ENCODE results near the gene CISH. TPM values are rescaled to one million over a fixed set of nuclear protein-coding genes. Genes with fewer than 3 reads are reported as not detected.

The CISH gene
- total RNA-seq, 1 experiment from 2014 or later, result 0.26 TPM

DNA sequence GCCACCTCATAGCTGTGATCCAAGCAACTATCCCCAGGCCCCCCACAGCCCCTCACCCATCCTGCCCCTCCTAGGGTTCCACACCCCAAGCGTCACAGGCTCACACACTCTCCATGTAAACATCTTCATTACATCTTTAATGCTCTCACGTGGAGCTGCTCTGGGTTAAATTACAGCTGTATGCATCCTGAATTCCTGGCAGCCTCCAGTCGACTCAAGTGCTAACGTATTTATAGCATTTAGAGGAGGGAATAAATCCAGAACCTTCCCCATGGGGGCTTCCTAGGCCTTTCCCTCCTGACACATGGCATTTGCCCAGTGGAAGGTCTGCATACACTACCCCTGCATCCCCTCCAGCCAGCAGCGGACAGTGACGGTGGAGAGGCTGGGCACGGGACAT lies 53.7 kb downstream of the CISH start:
- peaks cover 2% of the 10 kb centered on the region for H3K4me1 Mint-ChIP-seq (ENCODE audit: insufficient read depth, unreplicated experiment)
- intact Hi-C loops (cut with micrococcal nuclease), result no loop called here
- H3K4me3 Mint-ChIP-seq (ENCODE audit: unreplicated experiment), result no peak overlapping the region
- H3K36me3 Mint-ChIP-seq (ENCODE audit: insufficient read depth, unreplicated experiment), result no peaks in the 10 kb centered on the region
- ChIA-PET CTCF (interaction anchor here (0.5 to 1.2 kb wide), 4 partner anchors 9 to 211 kb away, joined by 3 to 4 read pairs (median 3); no protein-coding TSS in a partner anchor), POLR2A (no interaction called here)
- H3K9me3 Mint-ChIP-seq (ENCODE audit: unreplicated experiment), result no peaks in the 10 kb centered on the region
- TF ChIP-seq, protein P1, sequence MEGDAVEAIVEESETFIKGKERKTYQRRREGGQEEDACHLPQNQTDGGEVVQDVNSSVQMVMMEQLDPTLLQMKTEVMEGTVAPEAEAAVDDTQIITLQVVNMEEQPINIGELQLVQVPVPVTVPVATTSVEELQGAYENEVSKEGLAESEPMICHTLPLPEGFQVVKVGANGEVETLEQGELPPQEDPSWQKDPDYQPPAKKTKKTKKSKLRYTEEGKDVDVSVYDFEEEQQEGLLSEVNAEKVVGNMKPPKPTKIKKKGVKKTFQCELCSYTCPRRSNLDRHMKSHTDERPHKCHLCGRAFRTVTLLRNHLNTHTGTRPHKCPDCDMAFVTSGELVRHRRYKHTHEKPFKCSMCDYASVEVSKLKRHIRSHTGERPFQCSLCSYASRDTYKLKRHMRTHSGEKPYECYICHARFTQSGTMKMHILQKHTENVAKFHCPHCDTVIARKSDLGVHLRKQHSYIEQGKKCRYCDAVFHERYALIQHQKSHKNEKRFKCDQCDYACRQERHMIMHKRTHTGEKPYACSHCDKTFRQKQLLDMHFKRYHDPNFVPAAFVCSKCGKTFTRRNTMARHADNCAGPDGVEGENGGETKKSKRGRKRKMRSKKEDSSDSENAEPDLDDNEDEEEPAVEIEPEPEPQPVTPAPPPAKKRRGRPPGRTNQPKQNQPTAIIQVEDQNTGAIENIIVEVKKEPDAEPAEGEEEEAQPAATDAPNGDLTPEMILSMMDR (IDR thresholded peaks at IDR 0.05; ENCODE audit: unreplicated experiment), result no peak
- no peak overlapping the region for H3K27ac Mint-ChIP-seq (ENCODE audit: low read depth, unreplicated experiment)
- no peak for DNase-seq (ENCODE audit: unreplicated experiment)
- BruUV-seq (replicated peaks), result no TSS peak
- H3K27me3 Mint-ChIP-seq (ENCODE audit: insufficient read depth, unreplicated experiment), result peaks cover 11% of the 10 kb centered on the region

DNA sequence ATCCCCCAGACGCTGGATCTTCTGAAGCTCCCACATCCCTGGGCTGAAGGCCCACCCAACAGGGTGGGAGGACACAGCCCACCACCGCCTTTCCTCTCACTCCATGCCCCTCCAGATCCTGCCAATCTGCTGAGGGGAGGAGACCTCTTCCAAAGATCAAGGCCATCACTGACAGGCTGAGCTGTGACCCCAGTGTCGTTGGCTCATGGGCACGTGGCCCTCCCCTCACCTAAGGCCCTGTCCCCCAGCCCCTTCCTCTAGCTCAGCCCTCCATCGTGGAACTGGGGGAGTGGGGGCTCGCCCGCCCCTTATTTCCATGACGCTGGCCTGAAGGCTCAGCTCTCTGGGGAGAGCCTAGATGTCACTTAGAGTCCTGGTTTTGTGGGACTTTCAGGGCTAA lies 54.5 kb downstream of the CISH start:
- TF ChIP-seq, protein P1 (IDR thresholded peaks at IDR 0.05; ENCODE audit: unreplicated experiment), result no peak
- CTCF ChIA-PET, result interaction anchor here (0.7 to 1.9 kb wide), 4 partner anchors 9 to 209 kb away, joined by 3 to 16 read pairs (median 6); no protein-coding TSS in a partner anchor
- no TSS peak for BruUV-seq (replicated peaks)
- no peak overlapping the region for H3K27ac Mint-ChIP-seq (ENCODE audit: low read depth, unreplicated experiment)
- DNase-seq (ENCODE audit: unreplicated experiment), result no peak
- no peak overlapping the region for H3K4me3 Mint-ChIP-seq (ENCODE audit: unreplicated experiment)
- no peaks in the 10 kb centered on the region for H3K4me1 Mint-ChIP-seq (ENCODE audit: insufficient read depth, unreplicated experiment)
- H3K9me3 Mint-ChIP-seq (ENCODE audit: unreplicated experiment), result no peaks in the 10 kb centered on the region
- peaks cover 11% of the 10 kb centered on the region for H3K27me3 Mint-ChIP-seq (ENCODE audit: insufficient read depth, unreplicated experiment)
- POLR2A ChIA-PET, result interaction anchor here (1.5 kb wide), 1 partner anchor 11 kb away, joined by 3 read pairs; the partner anchor contains the start of gene C3orf18
- intact Hi-C loops (cut with micrococcal nuclease), result no loop called here
- no peaks in the 10 kb centered on the region for H3K36me3 Mint-ChIP-seq (ENCODE audit: insufficient read depth, unreplicated experiment)

Other genes with a start within 250 kb of the CISH start
- not detected in 2 replicates for gene CACNA2D2, start 108.1 kb downstream of the CISH start, total RNA-seq (2022)
- 1.3 and 1.9 TPM in 2 replicates for gene C3orf18, start 44.0 kb downstream of the CISH start, total RNA-seq (2022)
- 19.9 and 23.8 TPM in 2 replicates for gene HEMK1, start 42.3 kb downstream of the CISH start, total RNA-seq (2022)
- gene MAPKAPK3, start 5.4 kb upstream of the CISH start, total RNA-seq (2022), result 53.9 and 54.4 TPM in 2 replicates
- gene DOCK3, start 63.2 kb upstream of the CISH start, total RNA-seq (2022), result 0.14 and 0.34 TPM in 2 replicates